Ishikawa (cell line): ENCODE results near the gene IZUMO3.

ENCODE experiments used
- CEBPB ChIP-seq: IDR thresholded peaks from 2 replicates; pipeline ENCODE4 v1.6.1; 2012
- CREB1 ChIP-seq: IDR thresholded peaks from 2 replicates; pipeline ENCODE4 v1.6.1; 2012; ENCODE audit warnings: low read depth
- EGR1 ChIP-seq: IDR thresholded peaks from 2 replicates; pipeline ENCODE4 v1.6.1; 2012
- EP300 ChIP-seq: IDR thresholded peaks from 2 replicates; pipeline ENCODE4 v1.6.1; 2012; ENCODE audit warnings: borderline replicate concordance
- FOXM1 ChIP-seq: IDR thresholded peaks from 2 replicates; pipeline ENCODE4 v1.6.1; 2012; ENCODE audit warnings: low read depth, borderline replicate concordance
- MAX ChIP-seq: IDR thresholded peaks from 2 replicates; pipeline ENCODE4 v1.6.1; 2012
- NFIC ChIP-seq: IDR thresholded peaks from 2 replicates; pipeline ENCODE4 v1.6.1; 2012
- RAD21 ChIP-seq: IDR thresholded peaks from 2 replicates; pipeline ENCODE4 v1.6.1; 2012; ENCODE audit warnings: low read depth
- TAF1 ChIP-seq: IDR thresholded peaks from 2 replicates; pipeline ENCODE4 v1.6.1; 2012; ENCODE audit warnings: low read depth, mild to moderate bottlenecking
- TCF12 ChIP-seq: IDR thresholded peaks from 2 replicates; pipeline ENCODE4 v1.6.1; 2012; ENCODE audit warnings: low read depth
- TEAD4 ChIP-seq: IDR thresholded peaks from 2 replicates; pipeline ENCODE4 v1.6.1; 2012
- USF1 ChIP-seq: IDR thresholded peaks from 2 replicates; pipeline ENCODE4 v1.6.1; 2012
- YY1 ChIP-seq: IDR thresholded peaks from 2 replicates; pipeline ENCODE4 v1.6.1; 2012; ENCODE audit warnings: low read depth
- ZBTB7A ChIP-seq: IDR thresholded peaks from 2 replicates; pipeline ENCODE4 v1.6.1; 2012; ENCODE audit warnings: low read depth
- TF ChIP-seq, protein P1 (sequence below): IDR thresholded peaks from 2 replicates; pipeline ENCODE4 v1.6.1; 2012; ENCODE audit warnings: low read depth, mild to moderate bottlenecking

IZUMO3 gene

DNA sequence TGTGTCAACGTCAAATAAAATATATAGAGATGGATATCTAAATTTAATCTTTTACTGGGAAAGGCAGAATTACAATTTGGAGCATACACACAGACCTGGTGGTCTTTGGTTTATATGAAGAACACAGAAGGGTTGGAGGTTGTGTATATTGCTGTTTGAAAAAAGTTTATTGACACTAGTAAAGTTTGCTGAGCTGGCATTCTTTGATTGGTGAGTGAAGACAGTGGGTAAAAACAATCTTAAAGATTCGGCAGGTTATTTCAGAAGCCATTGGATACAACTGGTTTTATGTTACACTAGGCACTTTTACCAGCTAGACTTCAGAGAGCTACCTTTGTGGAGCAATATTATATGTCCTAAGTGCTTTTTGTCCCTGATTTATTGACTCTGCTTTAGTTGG, 27.2 kb downstream of the IZUMO3 start:
- TF ChIP-seq TCF12 (no peak), ZBTB7A (no peak), EGR1 (no peak), TAF1 (no peak), YY1 (no peak), FOXM1 (no peak)

DNA sequence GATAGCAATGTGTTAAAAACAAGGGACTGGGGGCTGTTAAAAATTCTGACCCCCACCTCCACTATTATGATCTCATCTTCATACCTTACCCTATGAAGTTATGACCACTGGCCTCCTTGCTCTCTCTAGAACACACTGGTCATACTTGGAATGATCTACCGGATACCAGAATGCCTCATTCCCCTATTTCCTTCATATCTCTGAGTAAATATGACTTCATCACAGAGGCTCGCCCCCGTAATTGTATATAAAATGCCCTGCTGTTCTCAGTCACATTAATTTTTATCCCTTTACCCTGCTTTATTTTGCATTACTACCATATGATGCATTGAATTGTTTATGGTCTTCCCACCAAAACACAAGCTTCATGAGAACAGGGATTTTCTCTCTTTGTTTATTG, 29.2 kb downstream of the IZUMO3 start:
- no peak for TF ChIP-seq MAX
- TF ChIP-seq, protein P1, sequence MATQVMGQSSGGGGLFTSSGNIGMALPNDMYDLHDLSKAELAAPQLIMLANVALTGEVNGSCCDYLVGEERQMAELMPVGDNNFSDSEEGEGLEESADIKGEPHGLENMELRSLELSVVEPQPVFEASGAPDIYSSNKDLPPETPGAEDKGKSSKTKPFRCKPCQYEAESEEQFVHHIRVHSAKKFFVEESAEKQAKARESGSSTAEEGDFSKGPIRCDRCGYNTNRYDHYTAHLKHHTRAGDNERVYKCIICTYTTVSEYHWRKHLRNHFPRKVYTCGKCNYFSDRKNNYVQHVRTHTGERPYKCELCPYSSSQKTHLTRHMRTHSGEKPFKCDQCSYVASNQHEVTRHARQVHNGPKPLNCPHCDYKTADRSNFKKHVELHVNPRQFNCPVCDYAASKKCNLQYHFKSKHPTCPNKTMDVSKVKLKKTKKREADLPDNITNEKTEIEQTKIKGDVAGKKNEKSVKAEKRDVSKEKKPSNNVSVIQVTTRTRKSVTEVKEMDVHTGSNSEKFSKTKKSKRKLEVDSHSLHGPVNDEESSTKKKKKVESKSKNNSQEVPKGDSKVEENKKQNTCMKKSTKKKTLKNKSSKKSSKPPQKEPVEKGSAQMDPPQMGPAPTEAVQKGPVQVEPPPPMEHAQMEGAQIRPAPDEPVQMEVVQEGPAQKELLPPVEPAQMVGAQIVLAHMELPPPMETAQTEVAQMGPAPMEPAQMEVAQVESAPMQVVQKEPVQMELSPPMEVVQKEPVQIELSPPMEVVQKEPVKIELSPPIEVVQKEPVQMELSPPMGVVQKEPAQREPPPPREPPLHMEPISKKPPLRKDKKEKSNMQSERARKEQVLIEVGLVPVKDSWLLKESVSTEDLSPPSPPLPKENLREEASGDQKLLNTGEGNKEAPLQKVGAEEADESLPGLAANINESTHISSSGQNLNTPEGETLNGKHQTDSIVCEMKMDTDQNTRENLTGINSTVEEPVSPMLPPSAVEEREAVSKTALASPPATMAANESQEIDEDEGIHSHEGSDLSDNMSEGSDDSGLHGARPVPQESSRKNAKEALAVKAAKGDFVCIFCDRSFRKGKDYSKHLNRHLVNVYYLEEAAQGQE = no peak
- no peak for TF ChIP-seq EP300
- TF ChIP-seq TEAD4 = no peak
- no peak for TF ChIP-seq TCF12
- no peak for TF ChIP-seq CEBPB
- no peak for TF ChIP-seq NFIC
- no peak for TF ChIP-seq YY1
- TF ChIP-seq RAD21 = no peak
- TF ChIP-seq USF1 = no peak
- TF ChIP-seq TAF1 = no peak
- TF ChIP-seq ZBTB7A = no peak

GRCh38 chr9:24509850-24510249, 35.8 kb downstream of the IZUMO3 start:
- TF ChIP-seq USF1 = no peak
- TF ChIP-seq MAX = no peak
- TF ChIP-seq TAF1 = no peak
- no peak for TF ChIP-seq EP300
- no peak for TF ChIP-seq TCF12
- no peak for TF ChIP-seq RAD21
- TF ChIP-seq, protein P1 = no peak
- no peak for TF ChIP-seq ZBTB7A
- TF ChIP-seq FOXM1 = no peak
- TF ChIP-seq CEBPB = no peak
- TF ChIP-seq EGR1 = no peak
- TF ChIP-seq NFIC = no peak
- no peak for TF ChIP-seq YY1
- TF ChIP-seq CREB1 = no peak
- no peak for TF ChIP-seq TEAD4

DNA sequence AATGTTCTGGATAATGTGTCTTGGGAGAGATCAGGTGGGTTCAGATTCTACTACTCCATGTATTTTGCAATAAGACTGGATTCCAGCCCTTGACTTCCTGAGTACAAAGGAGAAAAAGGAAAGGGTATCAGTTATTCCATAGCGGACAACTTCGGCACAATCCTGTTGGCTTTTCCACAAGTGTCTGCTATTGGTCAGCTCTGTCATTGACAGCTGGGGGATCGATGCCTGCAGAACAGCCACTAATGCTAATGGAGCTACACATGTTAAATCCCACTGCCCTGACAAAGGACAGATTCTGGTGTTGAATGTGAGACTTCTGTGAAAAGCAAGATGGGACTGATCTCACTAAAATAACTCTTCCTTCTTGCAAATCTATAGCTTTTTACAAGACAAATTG, 41.2 kb downstream of the IZUMO3 start:
- no peak for TF ChIP-seq USF1
- TF ChIP-seq CEBPB = no peak
- TF ChIP-seq NFIC = no peak
- TF ChIP-seq EGR1 = no peak
- no peak for TF ChIP-seq MAX
- TF ChIP-seq TAF1 = no peak
- TF ChIP-seq EP300 = no peak
- TF ChIP-seq CREB1 = no peak

- no peak for TF ChIP-seq USF1
- TF ChIP-seq, protein P1 = no peak
- TF ChIP-seq ZBTB7A = no peak
- TF ChIP-seq EP300 = no peak
- no peak for TF ChIP-seq MAX
- TF ChIP-seq CREB1 = no peak
- TF ChIP-seq TAF1 = no peak
- no peak for TF ChIP-seq TCF12
- no peak for TF ChIP-seq FOXM1
- no peak for TF ChIP-seq YY1
- no peak for TF ChIP-seq CEBPB
- TF ChIP-seq RAD21 = no peak
- no peak for TF ChIP-seq TEAD4
- TF ChIP-seq NFIC = no peak
- no peak for TF ChIP-seq EGR1
Observed at GRCh38 chr9:24502206-24502937, 43.3 kb downstream of the IZUMO3 start.
